Liver (tissue), 2 donors: ENCODE measurements around the gene ZFYVE9.

Experiments
- FOXA1 ChIP-seq: IDR thresholded peaks from 2 replicates; pipeline ENCODE4 v1.6.1; 2016; ENCODE audit warnings: antibody characterized with exemption
- YY1 ChIP-seq: IDR thresholded peaks from 2 replicates; pipeline ENCODE4 v1.6.1; 2016; ENCODE audit warnings: antibody characterized with exemption, mild to moderate bottlenecking
- TF ChIP-seq, protein P1 (sequence below): fragments of 150-350 bp; IDR thresholded peaks from 2 replicates; pipeline ENCODE4 v1.5.1; 2017; ENCODE audit warnings: improper control_type of control experiment, low read depth, low read length; ENCODE audit not compliant: missing input control
- TF ChIP-seq, protein P2 (sequence below): IDR thresholded peaks from 2 replicates; pipeline ENCODE4 v1.6.1; 2016; ENCODE audit warnings: antibody characterized with exemption
- TF ChIP-seq, protein P3 (sequence below): IDR thresholded peaks from 2 replicates; pipeline ENCODE4 v1.6.1; 2016; ENCODE audit warnings: antibody characterized with exemption, mild to moderate bottlenecking
- donor health status: healthy.

DNA sequence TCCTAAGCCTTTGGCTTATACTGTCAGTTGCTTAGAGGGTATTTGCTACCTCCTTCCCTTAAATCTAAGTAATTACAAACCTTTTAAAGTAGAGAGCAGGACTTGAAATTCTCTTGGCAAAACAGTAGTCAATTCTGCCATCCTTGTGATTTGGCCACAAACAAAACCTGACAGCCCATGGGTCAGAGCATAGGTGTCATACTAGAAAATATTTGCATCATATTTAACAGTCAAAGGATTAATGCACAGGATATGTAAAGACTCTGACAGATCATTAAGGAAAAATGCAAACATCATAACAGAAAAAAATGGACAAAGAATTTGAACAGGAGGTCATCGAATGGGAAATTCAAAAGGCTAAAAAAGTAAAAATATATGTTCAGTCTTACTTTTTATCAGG, 50.5 kb downstream of the ZFYVE9 start:
- TF ChIP-seq, protein P1, sequence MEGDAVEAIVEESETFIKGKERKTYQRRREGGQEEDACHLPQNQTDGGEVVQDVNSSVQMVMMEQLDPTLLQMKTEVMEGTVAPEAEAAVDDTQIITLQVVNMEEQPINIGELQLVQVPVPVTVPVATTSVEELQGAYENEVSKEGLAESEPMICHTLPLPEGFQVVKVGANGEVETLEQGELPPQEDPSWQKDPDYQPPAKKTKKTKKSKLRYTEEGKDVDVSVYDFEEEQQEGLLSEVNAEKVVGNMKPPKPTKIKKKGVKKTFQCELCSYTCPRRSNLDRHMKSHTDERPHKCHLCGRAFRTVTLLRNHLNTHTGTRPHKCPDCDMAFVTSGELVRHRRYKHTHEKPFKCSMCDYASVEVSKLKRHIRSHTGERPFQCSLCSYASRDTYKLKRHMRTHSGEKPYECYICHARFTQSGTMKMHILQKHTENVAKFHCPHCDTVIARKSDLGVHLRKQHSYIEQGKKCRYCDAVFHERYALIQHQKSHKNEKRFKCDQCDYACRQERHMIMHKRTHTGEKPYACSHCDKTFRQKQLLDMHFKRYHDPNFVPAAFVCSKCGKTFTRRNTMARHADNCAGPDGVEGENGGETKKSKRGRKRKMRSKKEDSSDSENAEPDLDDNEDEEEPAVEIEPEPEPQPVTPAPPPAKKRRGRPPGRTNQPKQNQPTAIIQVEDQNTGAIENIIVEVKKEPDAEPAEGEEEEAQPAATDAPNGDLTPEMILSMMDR = no peak
- TF ChIP-seq YY1 (no peak), FOXA1 (no peak)
- TF ChIP-seq, protein P2, sequence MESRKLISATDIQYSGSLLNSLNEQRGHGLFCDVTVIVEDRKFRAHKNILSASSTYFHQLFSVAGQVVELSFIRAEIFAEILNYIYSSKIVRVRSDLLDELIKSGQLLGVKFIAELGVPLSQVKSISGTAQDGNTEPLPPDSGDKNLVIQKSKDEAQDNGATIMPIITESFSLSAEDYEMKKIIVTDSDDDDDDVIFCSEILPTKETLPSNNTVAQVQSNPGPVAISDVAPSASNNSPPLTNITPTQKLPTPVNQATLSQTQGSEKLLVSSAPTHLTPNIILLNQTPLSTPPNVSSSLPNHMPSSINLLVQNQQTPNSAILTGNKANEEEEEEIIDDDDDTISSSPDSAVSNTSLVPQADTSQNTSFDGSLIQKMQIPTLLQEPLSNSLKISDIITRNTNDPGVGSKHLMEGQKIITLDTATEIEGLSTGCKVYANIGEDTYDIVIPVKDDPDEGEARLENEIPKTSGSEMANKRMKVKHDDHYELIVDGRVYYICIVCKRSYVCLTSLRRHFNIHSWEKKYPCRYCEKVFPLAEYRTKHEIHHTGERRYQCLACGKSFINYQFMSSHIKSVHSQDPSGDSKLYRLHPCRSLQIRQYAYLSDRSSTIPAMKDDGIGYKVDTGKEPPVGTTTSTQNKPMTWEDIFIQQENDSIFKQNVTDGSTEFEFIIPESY = no peak
- TF ChIP-seq, protein P3, sequence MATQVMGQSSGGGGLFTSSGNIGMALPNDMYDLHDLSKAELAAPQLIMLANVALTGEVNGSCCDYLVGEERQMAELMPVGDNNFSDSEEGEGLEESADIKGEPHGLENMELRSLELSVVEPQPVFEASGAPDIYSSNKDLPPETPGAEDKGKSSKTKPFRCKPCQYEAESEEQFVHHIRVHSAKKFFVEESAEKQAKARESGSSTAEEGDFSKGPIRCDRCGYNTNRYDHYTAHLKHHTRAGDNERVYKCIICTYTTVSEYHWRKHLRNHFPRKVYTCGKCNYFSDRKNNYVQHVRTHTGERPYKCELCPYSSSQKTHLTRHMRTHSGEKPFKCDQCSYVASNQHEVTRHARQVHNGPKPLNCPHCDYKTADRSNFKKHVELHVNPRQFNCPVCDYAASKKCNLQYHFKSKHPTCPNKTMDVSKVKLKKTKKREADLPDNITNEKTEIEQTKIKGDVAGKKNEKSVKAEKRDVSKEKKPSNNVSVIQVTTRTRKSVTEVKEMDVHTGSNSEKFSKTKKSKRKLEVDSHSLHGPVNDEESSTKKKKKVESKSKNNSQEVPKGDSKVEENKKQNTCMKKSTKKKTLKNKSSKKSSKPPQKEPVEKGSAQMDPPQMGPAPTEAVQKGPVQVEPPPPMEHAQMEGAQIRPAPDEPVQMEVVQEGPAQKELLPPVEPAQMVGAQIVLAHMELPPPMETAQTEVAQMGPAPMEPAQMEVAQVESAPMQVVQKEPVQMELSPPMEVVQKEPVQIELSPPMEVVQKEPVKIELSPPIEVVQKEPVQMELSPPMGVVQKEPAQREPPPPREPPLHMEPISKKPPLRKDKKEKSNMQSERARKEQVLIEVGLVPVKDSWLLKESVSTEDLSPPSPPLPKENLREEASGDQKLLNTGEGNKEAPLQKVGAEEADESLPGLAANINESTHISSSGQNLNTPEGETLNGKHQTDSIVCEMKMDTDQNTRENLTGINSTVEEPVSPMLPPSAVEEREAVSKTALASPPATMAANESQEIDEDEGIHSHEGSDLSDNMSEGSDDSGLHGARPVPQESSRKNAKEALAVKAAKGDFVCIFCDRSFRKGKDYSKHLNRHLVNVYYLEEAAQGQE = no peak
